NCI-H1092 (cell line): ENCODE results near the gene VASP.

ENCODE experiments used
- DNase-seq: peaks from one replicate; lab custom pipeline; 2025; lab: John Stamatoyannopoulos, UW

Gene VASP

GRCh38 chr19:45473682-45474605 lies 33.3 kb upstream of the VASP start:
- no peak for DNase-seq

- DNase-seq: no peak
Measured at GRCh38 chr19:45474606-45475521, 32.4 kb upstream of the VASP start.

GRCh38 chr19:45475537-45476291 lies 31.6 kb upstream of the VASP start:
- DNase-seq: no peak

- DNase-seq: no peak
Measured at GRCh38 chr19:45476304-45476703, 31.0 kb upstream of the VASP start.

- no peak for DNase-seq
Measured at GRCh38 chr19:45477186-45477585, 30.1 kb upstream of the VASP start.

- no peak for DNase-seq
Measured at GRCh38 chr19:45477713-45478453, 29.4 kb upstream of the VASP start.

- peak; percentile 75 for DNase-seq
Measured at GRCh38 chr19:45478454-45479238, 28.6 kb upstream of the VASP start.

- no peak for DNase-seq
Measured at GRCh38 chr19:45483033-45483432, 24.2 kb upstream of the VASP start.

- DNase-seq: no peak
Measured at GRCh38 chr19:45484273-45484945, 22.9 kb upstream of the VASP start.

GRCh38 chr19:45485305-45486077 lies 21.8 kb upstream of the VASP start:
- DNase-seq: peak; percentile 89

GRCh38 chr19:45488708-45489107 lies 18.6 kb upstream of the VASP start:
- DNase-seq: no peak

- no peak for DNase-seq
Measured at GRCh38 chr19:45489216-45489855, 17.9 kb upstream of the VASP start.

- no peak for DNase-seq
Measured at GRCh38 chr19:45492137-45492626, 15.1 kb upstream of the VASP start.

GRCh38 chr19:45492627-45493470 lies 14.4 kb upstream of the VASP start:
- no peak for DNase-seq

GRCh38 chr19:45494261-45494916 lies 12.9 kb upstream of the VASP start:
- DNase-seq: no peak

- no peak for DNase-seq
Measured at GRCh38 chr19:45495178-45495577, 12.1 kb upstream of the VASP start.

- DNase-seq: no peak
Measured at GRCh38 chr19:45496349-45496953, 10.8 kb upstream of the VASP start.
